HG03108 (cell line): Measurements from ENCODE around the gene MGAT5.

ENCODE experiments used
- ATAC-seq: cut with Tn5 transposase; IDR thresholded peaks from one replicate; pipeline ENCODE4 v1.9.1; 2021; ENCODE audit warnings: moderate library complexity; ENCODE audit not compliant: unreplicated experiment

Gene MGAT5, protein sequence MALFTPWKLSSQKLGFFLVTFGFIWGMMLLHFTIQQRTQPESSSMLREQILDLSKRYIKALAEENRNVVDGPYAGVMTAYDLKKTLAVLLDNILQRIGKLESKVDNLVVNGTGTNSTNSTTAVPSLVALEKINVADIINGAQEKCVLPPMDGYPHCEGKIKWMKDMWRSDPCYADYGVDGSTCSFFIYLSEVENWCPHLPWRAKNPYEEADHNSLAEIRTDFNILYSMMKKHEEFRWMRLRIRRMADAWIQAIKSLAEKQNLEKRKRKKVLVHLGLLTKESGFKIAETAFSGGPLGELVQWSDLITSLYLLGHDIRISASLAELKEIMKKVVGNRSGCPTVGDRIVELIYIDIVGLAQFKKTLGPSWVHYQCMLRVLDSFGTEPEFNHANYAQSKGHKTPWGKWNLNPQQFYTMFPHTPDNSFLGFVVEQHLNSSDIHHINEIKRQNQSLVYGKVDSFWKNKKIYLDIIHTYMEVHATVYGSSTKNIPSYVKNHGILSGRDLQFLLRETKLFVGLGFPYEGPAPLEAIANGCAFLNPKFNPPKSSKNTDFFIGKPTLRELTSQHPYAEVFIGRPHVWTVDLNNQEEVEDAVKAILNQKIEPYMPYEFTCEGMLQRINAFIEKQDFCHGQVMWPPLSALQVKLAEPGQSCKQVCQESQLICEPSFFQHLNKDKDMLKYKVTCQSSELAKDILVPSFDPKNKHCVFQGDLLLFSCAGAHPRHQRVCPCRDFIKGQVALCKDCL

DNA sequence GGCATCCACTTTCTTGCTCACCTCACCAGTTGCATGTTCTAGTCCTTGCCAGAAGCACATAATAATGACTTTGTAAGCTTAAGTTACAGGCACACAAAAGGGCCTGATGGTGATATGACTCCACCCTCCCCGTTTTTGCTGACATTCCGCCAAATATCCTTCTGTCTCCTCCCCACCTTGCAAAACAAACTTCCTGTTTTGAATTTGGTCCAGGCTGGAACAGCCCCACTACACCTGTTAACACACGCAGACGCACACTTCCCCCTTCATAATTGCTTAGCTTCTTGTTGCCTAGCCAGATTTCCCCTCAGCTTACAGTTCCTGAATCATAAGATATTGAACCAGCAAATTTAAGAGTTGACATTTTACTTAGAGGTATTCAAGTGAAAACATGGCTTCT is at the start of gene MGAT5:
Gene MGAT5, plus strand, starts transcription at position 269 of the 400 bp plus-strand sequence. CDS start 332 bp downstream, outside the sequence.
- ATAC-seq = no peak

DNA sequence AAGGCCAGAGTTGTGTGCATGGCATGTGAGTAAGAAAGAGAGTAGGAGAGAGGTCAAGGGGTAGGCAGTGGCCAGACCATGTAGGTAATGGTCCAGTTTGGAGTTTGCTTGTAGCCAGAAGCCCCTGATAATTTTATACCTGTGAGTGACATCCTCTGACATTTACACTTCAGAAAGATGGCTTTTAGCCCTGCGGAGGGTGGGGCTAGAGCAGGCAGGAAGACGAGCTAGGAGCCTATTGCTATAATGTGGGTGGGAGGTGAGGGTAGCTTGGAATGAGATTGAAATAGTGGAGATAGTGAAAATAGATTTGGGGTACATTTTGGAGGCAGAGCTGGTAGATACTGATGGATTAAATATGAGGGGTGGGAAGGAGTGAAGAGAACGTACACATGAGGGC is 48.8 kb upstream of the MGAT5 start:
- no peak for ATAC-seq

DNA sequence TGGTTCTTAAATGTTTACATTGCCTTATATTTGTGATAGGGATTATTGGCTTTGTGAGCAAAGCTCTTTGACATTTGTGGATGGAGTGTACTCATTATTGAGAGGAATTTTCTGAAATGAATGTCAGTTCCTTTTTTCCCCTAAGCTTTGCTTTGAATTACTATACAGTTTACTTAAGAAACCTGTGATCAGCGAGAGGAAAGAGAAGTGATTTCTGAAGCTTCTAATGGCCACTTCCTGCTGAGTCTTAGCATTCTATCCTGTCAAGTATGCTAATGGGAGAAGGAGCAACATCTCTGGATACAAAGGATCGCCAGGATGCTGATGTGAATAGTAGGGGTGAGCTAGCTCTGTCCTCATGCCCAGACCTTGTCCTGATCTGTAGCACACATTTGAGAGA is 47.8 kb upstream of the MGAT5 start:
- ATAC-seq = no peak

DNA sequence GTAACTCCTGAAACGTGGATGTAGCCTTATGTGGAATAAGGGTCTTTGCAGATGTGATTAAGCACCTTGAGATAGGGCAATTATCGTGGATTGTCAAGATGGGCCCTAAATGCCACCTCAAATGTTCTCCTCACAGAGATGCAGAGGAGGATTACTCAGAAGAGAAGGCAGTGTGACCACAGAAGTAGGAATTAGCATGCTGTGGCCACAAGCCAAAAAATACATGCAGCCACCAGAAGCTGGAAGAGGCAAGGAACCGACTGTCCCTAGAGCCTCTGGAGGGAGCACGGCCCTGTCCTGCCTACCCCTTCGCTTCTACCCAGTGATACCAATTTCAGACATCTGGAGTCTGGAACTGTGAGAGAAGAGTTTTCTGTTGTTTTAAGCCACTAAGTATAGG is 47.3 kb upstream of the MGAT5 start:
- ATAC-seq = no peak

DNA sequence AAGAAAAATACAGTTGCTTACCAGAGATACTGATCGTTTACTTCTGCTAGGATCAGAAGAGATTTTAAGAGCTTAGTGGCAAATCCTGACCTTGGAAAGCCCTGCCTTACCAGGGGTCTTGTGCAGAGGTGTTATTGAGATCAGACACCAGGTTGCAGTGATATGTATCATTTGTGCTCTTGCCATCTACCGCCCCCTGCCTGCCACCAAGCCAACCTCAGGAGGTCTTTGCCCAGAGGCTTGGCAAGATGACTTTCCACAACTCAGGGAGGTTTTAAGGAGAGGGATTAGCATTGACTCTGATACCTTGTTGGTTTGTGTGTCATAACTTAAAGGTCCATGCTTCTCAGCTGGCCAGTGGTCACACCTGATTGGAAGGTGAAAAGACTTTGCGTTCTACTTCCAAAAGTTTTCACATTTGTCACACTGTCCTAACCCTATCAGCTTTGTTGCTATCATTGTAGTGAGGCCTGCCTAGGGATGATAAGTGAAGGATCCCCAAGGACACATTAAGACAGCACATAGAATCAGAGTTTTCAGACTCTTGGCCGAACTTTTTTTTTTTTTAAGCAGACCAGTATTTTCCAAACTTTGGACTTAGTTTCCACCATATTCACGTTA is 46.2 kb upstream of the MGAT5 start:
- peak; percentile 80 for ATAC-seq

DNA sequence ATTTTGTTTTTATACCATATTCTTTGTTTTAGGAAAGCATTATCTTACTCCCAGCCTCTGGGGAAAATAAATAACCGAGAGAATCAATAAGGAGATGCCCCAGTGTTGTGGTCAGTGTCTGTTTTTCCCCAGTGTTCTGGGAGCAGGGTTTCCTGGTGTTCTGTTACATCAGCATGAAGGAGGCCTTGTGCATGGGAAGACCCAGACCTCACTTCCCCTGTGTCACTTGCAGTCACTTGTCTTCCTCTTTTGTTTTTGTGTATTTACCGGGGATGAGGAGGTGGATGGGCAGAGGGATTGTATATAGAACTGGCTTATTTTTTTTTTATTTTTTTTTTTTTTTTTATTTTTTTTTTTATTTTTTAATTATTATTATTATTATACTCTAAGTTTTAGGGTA is 45.0 kb upstream of the MGAT5 start:
- no peak for ATAC-seq

DNA sequence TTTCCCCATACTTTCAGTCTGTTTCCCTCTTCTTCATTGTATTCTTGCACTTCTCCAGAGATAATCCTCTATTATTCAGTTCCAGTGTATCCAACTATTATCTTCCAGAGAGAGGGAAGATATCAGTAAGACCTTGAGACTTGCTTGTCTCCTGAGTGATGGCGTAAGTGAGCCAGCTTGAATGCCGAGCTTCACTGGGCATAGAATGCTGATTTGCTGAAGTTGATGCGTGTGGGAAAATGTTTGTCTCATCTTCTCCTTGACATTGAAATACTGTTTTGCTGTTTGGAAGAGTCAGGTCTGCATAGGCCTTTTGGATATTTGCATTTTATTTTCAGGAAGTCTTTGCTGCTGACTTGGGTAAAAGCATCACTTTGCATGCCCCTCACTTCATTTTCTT is 41.1 kb upstream of the MGAT5 start:
- no peak for ATAC-seq

DNA sequence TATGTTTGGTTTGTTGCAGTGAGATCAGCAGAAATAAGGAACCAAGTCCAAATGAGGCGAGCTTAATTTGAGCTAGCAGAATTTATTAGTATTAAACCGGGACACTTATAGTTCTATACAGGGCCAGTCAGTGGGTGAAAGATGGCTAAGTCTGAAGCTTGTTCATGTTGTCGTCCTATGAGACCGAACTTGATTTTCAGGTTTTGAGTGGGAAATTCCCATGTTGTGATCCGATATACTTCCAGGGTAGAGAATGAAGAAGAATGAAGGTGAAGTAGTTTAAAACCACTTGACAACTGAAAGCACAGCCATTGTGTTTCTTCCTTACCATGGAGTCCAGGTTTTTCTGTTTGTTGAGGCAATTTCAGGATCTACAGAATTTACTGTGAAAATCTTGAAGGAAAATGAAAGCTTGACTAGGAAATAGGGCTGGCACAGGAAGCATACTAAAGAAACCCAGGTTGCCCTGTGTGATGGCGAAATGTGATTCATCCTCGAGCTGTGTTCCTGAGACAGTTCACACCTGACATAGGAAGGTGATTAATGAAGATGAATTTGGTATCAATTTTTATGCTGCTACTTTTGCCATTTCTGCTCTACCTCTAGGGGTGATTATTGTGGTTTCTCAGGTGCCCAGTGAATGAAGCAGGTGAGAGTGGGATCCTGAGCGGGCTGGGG is 37.6 kb upstream of the MGAT5 start:
- no peak for ATAC-seq

DNA sequence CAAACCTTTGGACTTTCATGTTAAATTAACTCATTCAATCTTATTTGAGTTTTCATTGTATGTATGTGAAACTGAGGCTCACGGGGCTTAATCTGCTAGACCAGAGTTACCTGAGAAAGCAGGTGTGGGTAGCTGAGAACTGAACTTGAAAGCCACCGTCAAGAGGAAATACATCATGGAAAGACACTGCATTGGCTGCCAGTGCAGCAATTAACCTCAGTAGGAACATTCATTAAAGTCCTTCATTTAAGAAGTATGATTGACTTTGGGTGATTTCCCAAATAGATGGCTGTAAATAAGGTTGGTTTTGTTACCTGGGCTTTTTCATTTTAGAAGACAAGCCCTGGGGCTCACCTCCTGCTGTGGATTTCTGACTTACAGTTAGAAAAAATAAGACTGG is 36.5 kb upstream of the MGAT5 start:
- no peak for ATAC-seq

DNA sequence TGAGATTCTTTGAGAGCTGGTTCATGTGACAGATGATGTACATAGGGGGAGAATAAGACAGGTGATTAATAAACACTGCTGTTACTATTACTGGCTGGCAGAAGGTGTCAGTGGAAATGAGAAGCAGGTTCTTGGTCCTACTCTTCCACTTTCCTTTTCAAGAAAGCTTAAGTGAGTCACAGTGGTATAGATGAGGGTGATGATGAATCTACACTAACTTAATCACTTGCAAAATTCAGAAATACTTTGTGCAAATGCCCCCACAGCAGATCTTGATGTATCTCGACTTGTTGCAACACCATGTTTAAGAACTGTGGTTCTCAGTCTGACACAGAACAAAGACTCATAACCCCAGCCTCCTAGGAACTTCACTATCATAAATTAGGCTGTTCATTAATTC is 35.9 kb upstream of the MGAT5 start:
- peak; percentile 62 for ATAC-seq

DNA sequence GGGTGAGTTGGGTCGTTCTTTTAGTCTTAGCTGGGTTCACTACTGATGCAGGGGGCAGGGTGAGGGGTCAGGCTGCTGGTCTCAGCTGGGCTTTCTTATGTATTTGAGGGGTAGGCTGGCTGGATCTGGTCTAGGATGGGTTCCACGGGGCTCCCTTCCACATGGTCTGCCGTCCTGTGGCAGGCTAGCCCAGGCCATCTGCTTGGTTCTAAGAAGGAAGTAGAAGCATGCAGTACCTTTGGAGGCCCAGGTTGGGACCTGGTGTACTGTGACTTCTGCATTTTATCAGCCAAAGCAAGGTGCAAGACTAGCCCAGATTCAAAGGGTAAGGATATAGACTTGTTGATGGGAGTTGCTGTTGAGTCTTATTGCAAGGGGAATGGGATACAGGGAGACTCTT is 35.5 kb upstream of the MGAT5 start:
- no peak for ATAC-seq

DNA sequence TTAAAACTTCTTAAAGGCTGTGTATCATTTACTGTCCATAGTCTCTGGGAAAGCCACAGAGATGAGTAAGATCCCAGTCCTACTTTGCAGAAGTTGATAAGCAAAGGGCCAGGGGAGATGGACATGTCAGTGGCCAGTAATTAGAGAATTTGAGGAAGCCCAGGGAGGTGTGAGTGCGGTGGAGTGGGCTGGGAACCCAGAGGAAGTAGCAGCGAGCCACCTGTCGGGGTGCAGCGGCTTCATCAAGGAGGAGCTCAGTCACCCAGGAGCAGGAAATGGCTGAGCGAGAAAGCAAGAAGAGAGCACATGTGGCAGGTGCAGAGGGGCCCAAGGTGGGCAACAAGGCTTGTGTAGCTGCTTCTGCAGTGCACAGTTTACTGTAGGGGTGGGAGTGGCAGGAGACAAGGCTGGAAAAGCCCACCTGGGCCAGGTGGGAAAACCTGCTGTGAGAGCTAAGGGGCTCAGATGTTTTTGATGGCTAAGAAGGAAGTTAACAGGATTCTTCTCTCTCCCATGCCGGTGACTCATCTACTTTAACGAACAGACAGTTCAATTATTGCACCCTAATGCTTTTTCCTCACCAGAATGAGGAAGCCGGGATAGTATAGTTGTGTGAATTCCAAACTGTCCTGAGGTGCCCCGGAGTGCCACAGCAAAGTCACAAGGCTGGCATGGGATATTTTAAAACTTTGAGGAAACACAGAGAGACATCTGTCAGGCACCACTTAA is 34.8 kb upstream of the MGAT5 start:
- peak; percentile 63 for ATAC-seq

DNA sequence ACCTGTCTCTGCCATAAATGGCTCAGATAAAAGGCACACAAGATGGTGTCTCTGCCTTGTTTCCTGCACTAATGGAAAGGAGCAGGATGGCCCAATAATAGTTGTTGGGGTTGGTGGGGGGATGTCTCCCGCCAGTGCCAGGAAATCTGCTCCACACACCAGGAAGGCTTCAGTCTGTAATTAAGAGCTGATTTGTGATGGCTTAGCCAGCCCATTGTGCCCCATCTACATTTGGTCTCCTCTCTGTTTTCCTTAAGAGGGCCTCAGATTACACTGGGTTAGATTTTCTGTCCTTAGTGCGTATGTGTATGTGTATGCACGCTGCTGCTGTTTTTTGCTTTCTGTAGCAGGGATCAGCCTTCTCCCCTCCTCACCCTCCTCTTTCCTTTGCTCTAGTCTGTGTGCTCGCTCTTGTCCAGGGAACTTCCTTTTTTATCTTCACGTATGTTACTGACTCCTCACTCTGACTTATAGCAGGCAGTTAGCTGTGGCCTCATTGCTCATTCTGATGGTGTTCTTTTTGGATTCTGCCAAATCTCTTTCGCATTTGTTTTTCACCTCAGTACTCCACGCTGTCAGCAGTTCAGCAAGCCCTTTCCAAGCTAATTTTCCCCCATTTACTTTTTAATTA is 33.4 kb upstream of the MGAT5 start:
- ATAC-seq = no peak

DNA sequence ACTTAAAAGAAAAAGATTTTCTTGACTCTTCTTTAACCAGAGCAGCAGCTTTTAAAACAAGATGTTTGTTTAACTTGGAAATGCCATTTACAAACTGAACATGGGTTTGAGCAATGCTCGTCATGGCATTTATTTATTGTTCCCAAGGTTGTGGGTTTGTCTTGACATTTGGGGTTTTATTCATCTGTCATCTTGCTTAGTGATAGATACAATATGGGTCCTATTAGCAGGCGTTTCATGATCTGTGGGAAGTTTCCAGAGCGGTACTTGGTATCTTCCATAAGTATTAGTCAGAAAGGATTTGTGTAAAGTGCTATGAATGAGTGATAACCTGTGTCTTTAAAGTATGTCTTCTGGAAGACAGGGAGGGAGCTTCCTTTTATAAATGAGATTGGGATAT is 29.9 kb upstream of the MGAT5 start:
- no peak for ATAC-seq

DNA sequence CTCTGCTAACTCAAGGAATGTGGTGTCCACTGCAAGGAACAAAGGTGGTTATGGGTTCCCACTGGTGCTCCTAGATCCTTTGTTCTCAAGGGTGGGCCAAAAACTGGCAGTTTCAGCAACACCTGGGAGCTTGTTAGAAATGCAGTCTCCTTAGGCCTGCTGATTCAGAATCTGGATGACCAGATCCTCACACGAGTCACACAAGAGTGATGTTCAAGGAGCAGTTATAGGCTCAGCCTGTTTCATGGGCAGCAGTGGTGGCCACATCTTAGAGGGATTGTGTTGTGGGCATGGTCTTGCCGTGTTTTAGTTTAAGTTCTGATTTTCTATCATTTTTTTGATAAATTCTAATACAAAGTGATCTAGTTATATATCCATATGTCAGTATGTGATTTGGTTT is 28.7 kb upstream of the MGAT5 start:
- ATAC-seq = no peak

DNA sequence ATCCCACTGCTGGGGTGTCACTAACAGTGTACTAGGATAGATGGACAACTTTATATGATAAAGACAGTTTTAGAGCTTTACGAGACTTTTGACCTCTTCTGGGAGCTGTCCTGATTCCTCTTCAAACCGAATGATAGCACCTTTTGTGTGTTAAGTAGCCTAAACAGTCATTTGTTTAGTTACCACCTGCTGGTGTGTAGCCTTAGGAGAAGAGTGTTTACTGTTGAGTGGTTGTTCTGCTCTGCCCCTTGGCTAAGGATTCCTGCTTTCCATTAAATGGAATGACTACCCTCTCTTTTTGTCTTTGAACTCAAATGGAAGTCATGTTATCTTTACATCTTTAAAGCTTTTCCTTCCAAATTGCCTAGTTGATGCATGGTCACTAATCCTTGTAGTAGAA is 28.0 kb upstream of the MGAT5 start:
- no peak for ATAC-seq

DNA sequence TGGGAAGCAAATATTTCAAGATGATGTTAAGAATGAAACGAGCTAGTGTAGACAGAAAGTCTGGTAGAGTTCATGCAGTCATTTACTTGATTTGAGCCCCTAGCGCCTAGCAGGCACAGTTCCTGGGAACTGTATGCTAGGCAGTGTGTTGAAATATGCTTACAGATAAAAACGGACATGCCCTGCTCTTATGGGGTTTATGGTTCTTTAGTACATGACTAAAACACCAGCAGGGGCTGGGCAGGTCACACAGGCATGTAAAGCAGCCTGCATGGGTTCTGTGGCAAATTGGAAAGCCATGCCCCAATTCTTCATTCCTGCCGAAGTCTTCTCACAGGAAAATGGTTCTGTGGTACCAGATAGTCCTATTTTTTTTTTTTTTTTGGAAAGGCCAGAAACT is 27.3 kb upstream of the MGAT5 start:
- no peak for ATAC-seq

DNA sequence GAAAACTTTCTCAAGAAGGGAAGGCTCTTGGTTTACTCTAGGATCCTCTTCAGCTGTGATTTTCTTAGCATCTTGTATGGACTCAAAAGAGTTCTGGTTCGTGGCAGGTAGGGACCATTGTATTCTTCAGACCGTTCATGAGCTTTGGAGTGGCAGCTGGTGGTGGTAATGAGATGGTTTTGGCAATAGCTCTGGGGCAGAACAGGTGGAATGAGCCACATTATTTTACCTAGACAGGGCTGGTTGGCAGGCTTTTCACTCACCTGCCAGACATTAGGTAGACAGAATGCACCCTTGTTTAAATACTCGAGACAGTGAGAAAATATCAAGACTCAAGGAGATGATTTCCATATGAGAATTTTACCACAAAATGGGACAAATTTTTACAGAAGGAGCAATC is 26.2 kb upstream of the MGAT5 start:
- ATAC-seq = no peak

DNA sequence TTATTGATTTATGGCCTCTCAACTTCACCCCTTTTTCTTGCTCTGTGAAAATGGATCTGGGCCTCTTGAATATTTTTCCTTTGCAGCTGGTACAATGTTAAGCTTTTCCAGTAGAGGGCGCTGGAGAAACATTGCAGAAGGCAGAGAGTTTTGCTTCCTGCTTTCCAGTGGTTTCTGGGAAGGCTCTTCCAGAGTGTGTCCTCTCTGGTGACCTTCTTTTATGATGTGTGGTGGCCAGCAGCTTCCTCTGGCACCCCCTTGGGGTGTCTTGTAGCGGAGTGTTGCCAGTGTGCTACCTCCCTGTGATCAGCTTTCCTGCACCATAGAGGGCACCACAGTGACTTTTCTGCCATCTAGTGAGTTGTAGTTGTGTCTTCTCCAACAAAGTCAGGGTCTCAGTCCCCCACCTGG is 25.4 kb upstream of the MGAT5 start:
- ATAC-seq = no peak

DNA sequence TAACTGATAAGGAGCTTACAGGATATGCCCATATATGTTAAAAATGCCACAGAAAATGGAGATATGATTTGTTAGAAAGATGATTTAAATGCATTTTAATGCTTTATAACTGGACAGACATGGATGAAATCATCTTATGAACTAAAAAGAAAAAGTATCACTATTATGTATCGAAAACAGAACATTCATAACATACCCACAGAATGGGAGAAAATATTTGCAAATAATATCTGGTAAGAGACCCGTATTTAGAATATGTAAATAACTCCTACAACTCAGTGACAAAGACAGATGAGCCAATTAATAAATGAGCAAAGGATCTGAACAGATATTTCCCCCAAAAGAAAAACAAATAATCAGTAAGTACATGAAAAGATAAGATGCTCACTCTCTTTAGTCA is 24.3 kb upstream of the MGAT5 start:
- no peak for ATAC-seq
